ENCODE data around the gene SPPL2B.

Gene SPPL2B

DNA sequence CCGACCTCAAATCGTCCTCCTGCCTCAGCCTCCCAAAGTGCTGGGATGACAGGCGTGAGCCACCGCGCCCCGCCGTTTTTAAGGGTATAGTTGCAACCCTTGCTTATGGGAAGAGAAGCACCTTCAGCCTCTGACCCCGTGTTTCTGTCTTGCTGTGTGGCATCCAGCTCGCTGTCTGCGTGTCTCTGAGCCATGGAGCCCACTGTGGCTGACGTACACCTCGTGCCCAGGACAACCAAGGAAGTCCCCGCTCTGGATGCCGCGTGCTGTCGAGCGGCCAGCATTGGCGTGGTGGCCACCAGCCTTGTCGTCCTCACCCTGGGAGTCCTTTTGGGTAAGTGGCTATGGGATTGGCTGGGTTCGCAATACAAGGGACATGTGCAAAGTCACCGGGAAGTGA lies 61.1 kb downstream of the SPPL2B start:
- TF ChIP-seq FOXM1 (IDR thresholded peaks at IDR 0.05; ENCODE audit: borderline replicate concordance, low read depth) (no peak), USF1 (IDR thresholded peaks at IDR 0.05) (no peak)

GRCh38 chr19:2391118-2391725 lies 62.7 kb downstream of the SPPL2B start:
- no peak for TF ChIP-seq YY1 (IDR thresholded peaks at IDR 0.05; ENCODE audit: low read depth)
- no peak for TF ChIP-seq TEAD4 (IDR thresholded peaks at IDR 0.05)
- peak; percentile 85 for TF ChIP-seq RAD21 (IDR thresholded peaks at IDR 0.05; ENCODE audit: low read depth)
- no peak for TF ChIP-seq ZBTB7A (IDR thresholded peaks at IDR 0.05; ENCODE audit: low read depth)
- TF ChIP-seq MAX (IDR thresholded peaks at IDR 0.05): peak; percentile 46; the same call in 1 of the 2 replicates

GRCh38 chr19:2392366-2392765 lies 63.9 kb downstream of the SPPL2B start:
- TF ChIP-seq NFIC (IDR thresholded peaks at IDR 0.05) (no peak), FOXM1 (IDR thresholded peaks at IDR 0.05; ENCODE audit: borderline replicate concordance, low read depth) (no peak), CREB1 (IDR thresholded peaks at IDR 0.05; ENCODE audit: low read depth) (no peak), ZBTB7A (IDR thresholded peaks at IDR 0.05; ENCODE audit: low read depth) (no peak), RAD21 (IDR thresholded peaks at IDR 0.05; ENCODE audit: low read depth) (no peak)

DNA sequence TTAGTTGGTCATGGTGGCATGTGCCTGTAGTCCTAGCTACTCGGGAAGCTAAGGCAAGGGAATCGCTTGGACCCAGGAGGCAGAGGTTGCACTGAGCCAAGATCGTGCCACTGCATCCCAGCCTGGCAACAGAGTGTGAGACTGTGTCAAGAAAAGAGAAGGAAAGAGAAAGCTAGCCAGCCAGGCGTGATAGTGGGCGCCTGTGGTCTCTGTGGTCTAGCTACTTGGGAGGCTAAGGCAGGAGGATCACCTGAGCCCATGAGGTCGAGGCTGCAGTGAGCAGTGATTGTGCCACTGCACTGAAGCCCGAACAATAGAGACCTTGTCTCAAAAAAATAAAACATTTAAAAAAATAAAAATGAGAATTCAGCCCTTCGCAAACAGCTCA lies 65.6 kb downstream of the SPPL2B start:
- TF ChIP-seq TEAD4 (IDR thresholded peaks at IDR 0.05): no peak
- TF ChIP-seq NFIC (IDR thresholded peaks at IDR 0.05): no peak
- no peak for TF ChIP-seq ZBTB7A (IDR thresholded peaks at IDR 0.05; ENCODE audit: low read depth)
- no peak for TF ChIP-seq TAF1 (IDR thresholded peaks at IDR 0.05; ENCODE audit: low read depth)
- no peak for TF ChIP-seq MAX (IDR thresholded peaks at IDR 0.05)
- no peak for TF ChIP-seq CREB1 (IDR thresholded peaks at IDR 0.05; ENCODE audit: low read depth)
- TF ChIP-seq EP300 (IDR thresholded peaks at IDR 0.05; ENCODE audit: borderline replicate concordance): no peak
- TF ChIP-seq EGR1 (IDR thresholded peaks at IDR 0.05): no peak
- no peak for TF ChIP-seq FOXM1 (IDR thresholded peaks at IDR 0.05; ENCODE audit: borderline replicate concordance, low read depth)
- TF ChIP-seq USF1 (IDR thresholded peaks at IDR 0.05): no peak
- TF ChIP-seq YY1 (IDR thresholded peaks at IDR 0.05; ENCODE audit: low read depth): no peak
- TF ChIP-seq TCF12 (IDR thresholded peaks at IDR 0.05; ENCODE audit: low read depth): no peak
- TF ChIP-seq, protein P1, sequence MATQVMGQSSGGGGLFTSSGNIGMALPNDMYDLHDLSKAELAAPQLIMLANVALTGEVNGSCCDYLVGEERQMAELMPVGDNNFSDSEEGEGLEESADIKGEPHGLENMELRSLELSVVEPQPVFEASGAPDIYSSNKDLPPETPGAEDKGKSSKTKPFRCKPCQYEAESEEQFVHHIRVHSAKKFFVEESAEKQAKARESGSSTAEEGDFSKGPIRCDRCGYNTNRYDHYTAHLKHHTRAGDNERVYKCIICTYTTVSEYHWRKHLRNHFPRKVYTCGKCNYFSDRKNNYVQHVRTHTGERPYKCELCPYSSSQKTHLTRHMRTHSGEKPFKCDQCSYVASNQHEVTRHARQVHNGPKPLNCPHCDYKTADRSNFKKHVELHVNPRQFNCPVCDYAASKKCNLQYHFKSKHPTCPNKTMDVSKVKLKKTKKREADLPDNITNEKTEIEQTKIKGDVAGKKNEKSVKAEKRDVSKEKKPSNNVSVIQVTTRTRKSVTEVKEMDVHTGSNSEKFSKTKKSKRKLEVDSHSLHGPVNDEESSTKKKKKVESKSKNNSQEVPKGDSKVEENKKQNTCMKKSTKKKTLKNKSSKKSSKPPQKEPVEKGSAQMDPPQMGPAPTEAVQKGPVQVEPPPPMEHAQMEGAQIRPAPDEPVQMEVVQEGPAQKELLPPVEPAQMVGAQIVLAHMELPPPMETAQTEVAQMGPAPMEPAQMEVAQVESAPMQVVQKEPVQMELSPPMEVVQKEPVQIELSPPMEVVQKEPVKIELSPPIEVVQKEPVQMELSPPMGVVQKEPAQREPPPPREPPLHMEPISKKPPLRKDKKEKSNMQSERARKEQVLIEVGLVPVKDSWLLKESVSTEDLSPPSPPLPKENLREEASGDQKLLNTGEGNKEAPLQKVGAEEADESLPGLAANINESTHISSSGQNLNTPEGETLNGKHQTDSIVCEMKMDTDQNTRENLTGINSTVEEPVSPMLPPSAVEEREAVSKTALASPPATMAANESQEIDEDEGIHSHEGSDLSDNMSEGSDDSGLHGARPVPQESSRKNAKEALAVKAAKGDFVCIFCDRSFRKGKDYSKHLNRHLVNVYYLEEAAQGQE (IDR thresholded peaks at IDR 0.05; ENCODE audit: low read depth): no peak
- no peak for TF ChIP-seq CEBPB (IDR thresholded peaks at IDR 0.05)
- TF ChIP-seq RAD21 (IDR thresholded peaks at IDR 0.05; ENCODE audit: low read depth): no peak

GRCh38 chr19:2394442-2395292 lies 66.2 kb downstream of the SPPL2B start:
- TF ChIP-seq USF1 (IDR thresholded peaks at IDR 0.05): no peak
- TF ChIP-seq NFIC (IDR thresholded peaks at IDR 0.05): no peak
- no peak for TF ChIP-seq TCF12 (IDR thresholded peaks at IDR 0.05; ENCODE audit: low read depth)
- TF ChIP-seq, protein P1 (IDR thresholded peaks at IDR 0.05; ENCODE audit: low read depth): no peak
- TF ChIP-seq TAF1 (IDR thresholded peaks at IDR 0.05; ENCODE audit: low read depth): no peak
- TF ChIP-seq ZBTB7A (IDR thresholded peaks at IDR 0.05; ENCODE audit: low read depth): no peak
- no peak for TF ChIP-seq MAX (IDR thresholded peaks at IDR 0.05)
